HepG2 (cell line): Measurements from ENCODE around the gene MYCBPAP. TPM values are rescaled to one million over a fixed set of nuclear protein-coding genes. Genes with fewer than 3 reads are reported as not detected.

Source experiments
- HDAC1 ChIP-seq: sonication (generic); formaldehyde crosslinking; IDR thresholded peaks from 2 replicates; pipeline ENCODE4 v1.5.1; 2020; ENCODE audit warnings: mild to moderate bottlenecking, missing genetic modification reagents
- MAFK ChIP-seq, 2 experiments: IDR thresholded peaks in 1 of 2; conservative IDR thresholded peaks in 1 of 2; 2 replicates each; pipeline ENCODE4 v1.6.1; 2011; ENCODE audit warnings: improper control_type of control experiment in 2 of 2, low read length in 2 of 2
- MATR3 ChIP-seq: sonication (generic); formaldehyde crosslinking; IDR thresholded peaks from 2 replicates; pipeline ENCODE4 v1.4.0; 2020; ENCODE audit warnings: missing genetic modification reagents
- SIX4 ChIP-seq: sonication (generic); formaldehyde crosslinking; IDR thresholded peaks from 2 replicates; pipeline ENCODE4 v1.4.0; 2020; ENCODE audit warnings: missing genetic modification reagents
- SOX13 ChIP-seq, 3 experiments: fragments of 450-650 bp in 1 of 3; sonication (generic) in 1 of 3; formaldehyde crosslinking in 1 of 3; IDR thresholded peaks in 2 of 3; conservative IDR thresholded peaks in 1 of 3; 2 replicates each; pipeline versions ENCODE4 v1.5.0 to v1.6.1; 2016 to 2020; ENCODE audit warnings: antibody characterized with exemption in 1 of 3, mild to moderate bottlenecking in 1 of 3, missing compliant biosample characterization in 1 of 3, missing genetic modification reagents in 1 of 3, moderate library complexity in 1 of 3
- SP2 ChIP-seq: sonication (generic); formaldehyde crosslinking; IDR thresholded peaks from 2 replicates; pipeline ENCODE4 v1.5.1; 2020; ENCODE audit warnings: mild to moderate bottlenecking, missing genetic modification reagents
- TBL1XR1 ChIP-seq: fragments of 150-350 bp; IDR thresholded peaks from 2 replicates; pipeline ENCODE4 v1.6.1; 2014; ENCODE audit warnings: borderline replicate concordance, low read length; ENCODE audit not compliant: partially characterized antibody
- TOE1 ChIP-seq: sonication (generic); formaldehyde crosslinking; IDR thresholded peaks from 2 replicates; pipeline ENCODE4 v1.4.0; 2020; ENCODE audit warnings: mild to moderate bottlenecking, missing genetic modification reagents
- YY1 ChIP-seq: IDR thresholded peaks from 2 replicates; pipeline ENCODE4 v1.6.1; 2011; ENCODE audit warnings: low read length, low read depth, moderate library complexity, mild to moderate bottlenecking; ENCODE audit not compliant: insufficient read depth, insufficient replicate concordance
- ZNF337 ChIP-seq: sonication (generic); formaldehyde crosslinking; IDR thresholded peaks from 2 replicates; pipeline ENCODE4 v1.5.1; 2020; ENCODE audit warnings: missing genetic modification reagents, low read depth, mild to moderate bottlenecking, borderline replicate concordance
- ZSCAN21 ChIP-seq: sonication (generic); formaldehyde crosslinking; IDR thresholded peaks from 2 replicates; pipeline ENCODE4 v1.8.0; 2022; ENCODE audit warnings: mild to moderate bottlenecking, missing genetic modification reagents, moderate library complexity, borderline replicate concordance
- polyA plus RNA-seq, 8 experiments: library from polyadenylated mRNA; depleted of rRNA in 3 of 8; stranded (reverse) in 7 of 8; unstranded in 1 of 8; fragments of >200 nt; fragmentation: Illumina TruSeq in 4 of 8; extraction: Trizol in 4 of 8; gene quantifications; 2 replicates each; pipeline versions ENCODE4 v1.2.1 to v1.2.3, GENCODE V29; 2011 to 2016; ENCODE audit warnings: low read depth in 4 of 8, missing spikeins in 1 of 8, mixed read lengths in 1 of 8; ENCODE audit not compliant: insufficient read depth in 1 of 8
- total RNA-seq, 5 experiments: library from RNA; depleted of rRNA; stranded (reverse); fragments of >200 nt; fragmentation: Illumina TruSeq; extraction: Trizol; gene quantifications; 2 replicates each; pipeline ENCODE4 v1.2.3, GENCODE V29; 2016; ENCODE audit warnings: low read depth in 1 of 5
- TF ChIP-seq, protein P1 (sequence below): IDR thresholded peaks from 2 replicates; pipeline ENCODE4 v1.6.1; 2016; ENCODE audit warnings: mild to moderate bottlenecking, missing biosample characterization, missing genetic modification reagents
- TF ChIP-seq, protein P2 (sequence below): sonication (generic); formaldehyde crosslinking; IDR thresholded peaks from 2 replicates; pipeline ENCODE4 v1.5.0; 2020; ENCODE audit warnings: missing genetic modification reagents
- TF ChIP-seq, protein P3 (sequence below): sonication (generic); formaldehyde crosslinking; conservative IDR thresholded peaks from 2 replicates; pipeline ENCODE4 v1.8.0; 2022; ENCODE audit warnings: mild to moderate bottlenecking, moderate library complexity, missing genetic modification reagents
- TF ChIP-seq, protein P4 (sequence below): sonication (generic); formaldehyde crosslinking; IDR thresholded peaks from 2 replicates; pipeline ENCODE4 v1.5.0; 2020; ENCODE audit warnings: mild to moderate bottlenecking, missing genetic modification reagents, borderline replicate concordance
- TF ChIP-seq, protein P5 (sequence below): sonication (generic); formaldehyde crosslinking; IDR thresholded peaks from 2 replicates; pipeline ENCODE4 v1.8.0; 2022; ENCODE audit warnings: mild to moderate bottlenecking, missing genetic modification reagents, moderate library complexity
- TF ChIP-seq, protein P6 (sequence below): IDR thresholded peaks from 2 replicates; pipeline ENCODE4 v1.6.1; 2016; ENCODE audit warnings: missing compliant biosample characterization, missing genetic modification reagents, borderline replicate concordance

Gene MYCBPAP
- total and polyA plus RNA-seq, 2 of the 13 experiments (the other 11 are each of a cell fraction or from before 2014, with no cell fraction given) = 0.22 to 0.24 TPM

DNA sequence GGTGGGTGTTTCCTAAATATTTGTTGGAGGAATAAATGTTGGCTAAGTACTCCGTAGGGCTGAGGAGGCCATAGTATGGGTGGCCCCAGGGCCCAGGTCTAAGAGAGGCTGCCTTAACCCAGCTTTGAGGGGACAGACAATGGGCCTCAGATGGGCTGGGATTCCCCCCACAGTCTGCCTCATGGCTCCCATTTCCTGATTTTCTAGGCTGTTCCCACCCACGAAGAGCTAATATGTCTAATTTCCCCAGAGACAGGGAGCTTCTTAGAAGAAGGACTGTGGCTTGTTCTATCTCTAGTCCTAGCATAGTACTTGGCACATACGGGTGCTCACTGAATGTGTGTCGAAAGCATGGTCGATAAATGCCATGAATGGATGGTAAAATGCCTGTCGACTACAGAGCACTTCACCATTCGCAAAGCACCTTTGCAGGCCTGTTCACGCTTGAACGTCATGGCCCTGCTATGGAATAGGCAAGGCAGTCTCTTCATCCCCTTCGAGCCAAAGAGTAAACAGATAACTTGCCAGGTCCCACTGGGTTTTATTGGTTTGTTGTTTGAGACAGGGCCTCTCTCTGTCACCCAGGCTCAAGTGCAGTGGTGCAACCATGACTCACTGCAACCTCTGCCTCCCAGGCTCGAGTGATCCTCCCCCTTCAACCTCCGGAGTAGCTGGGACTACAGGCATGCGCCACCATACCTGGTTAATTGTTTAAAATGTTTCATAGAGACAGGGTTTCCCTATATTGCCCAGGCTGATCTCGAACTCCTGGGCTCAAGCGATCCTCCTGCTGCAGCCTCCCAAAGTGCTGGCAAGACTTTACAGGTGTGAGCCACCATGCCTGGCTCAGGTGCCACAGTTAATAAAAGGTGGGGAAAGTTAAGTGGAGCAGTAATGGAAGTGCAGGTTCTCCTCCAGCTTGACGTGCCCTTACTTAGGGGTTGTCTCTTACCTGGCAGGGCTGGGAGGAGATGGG, 49.2 kb upstream of the MYCBPAP start (continued):
- TF ChIP-seq, protein P1, sequence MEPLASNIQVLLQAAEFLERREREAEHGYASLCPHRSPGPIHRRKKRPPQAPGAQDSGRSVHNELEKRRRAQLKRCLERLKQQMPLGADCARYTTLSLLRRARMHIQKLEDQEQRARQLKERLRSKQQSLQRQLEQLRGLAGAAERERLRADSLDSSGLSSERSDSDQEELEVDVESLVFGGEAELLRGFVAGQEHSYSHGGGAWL (CRISPR knock-in tag) = no peak
- TF ChIP-seq TBL1XR1 (peak; percentile 59), MAFK (conservative IDR thresholded peaks at IDR 0.05 in 1 of 2, IDR thresholded peaks at IDR 0.05 in 1 of 2; ENCODE audit: low read length in 2 of 2) (no peak), TOE1 (CRISPR knock-in tag) (no peak), ZSCAN21 (CRISPR knock-in tag) (peak; percentile 73; the same call in 1 of the 2 replicates), YY1 (peak; percentile 25), ZNF337 (CRISPR knock-in tag) (no peak), HDAC1 (CRISPR knock-in tag) (peak; percentile 83), MATR3 (CRISPR knock-in tag) (no peak), SP2 (CRISPR knock-in tag) (no peak), SOX13 (IDR thresholded peaks at IDR 0.05) (no peak; the same call in 1 of the 2 replicates), SOX13 (CRISPR knock-in tag; conservative IDR thresholded peaks at IDR 0.05 in 1 of 2, IDR thresholded peaks at IDR 0.05 in 1 of 2) (peak in 1 of 2 experiments; percentile 60; a peak in 1 of 4 replicates), SIX4 (CRISPR knock-in tag) (no peak)
- TF ChIP-seq, protein P2, sequence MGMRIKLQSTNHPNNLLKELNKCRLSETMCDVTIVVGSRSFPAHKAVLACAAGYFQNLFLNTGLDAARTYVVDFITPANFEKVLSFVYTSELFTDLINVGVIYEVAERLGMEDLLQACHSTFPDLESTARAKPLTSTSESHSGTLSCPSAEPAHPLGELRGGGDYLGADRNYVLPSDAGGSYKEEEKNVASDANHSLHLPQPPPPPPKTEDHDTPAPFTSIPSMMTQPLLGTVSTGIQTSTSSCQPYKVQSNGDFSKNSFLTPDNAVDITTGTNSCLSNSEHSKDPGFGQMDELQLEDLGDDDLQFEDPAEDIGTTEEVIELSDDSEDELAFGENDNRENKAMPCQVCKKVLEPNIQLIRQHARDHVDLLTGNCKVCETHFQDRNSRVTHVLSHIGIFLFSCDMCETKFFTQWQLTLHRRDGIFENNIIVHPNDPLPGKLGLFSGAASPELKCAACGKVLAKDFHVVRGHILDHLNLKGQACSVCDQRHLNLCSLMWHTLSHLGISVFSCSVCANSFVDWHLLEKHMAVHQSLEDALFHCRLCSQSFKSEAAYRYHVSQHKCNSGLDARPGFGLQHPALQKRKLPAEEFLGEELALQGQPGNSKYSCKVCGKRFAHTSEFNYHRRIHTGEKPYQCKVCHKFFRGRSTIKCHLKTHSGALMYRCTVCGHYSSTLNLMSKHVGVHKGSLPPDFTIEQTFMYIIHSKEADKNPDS = no peak
- TF ChIP-seq, protein P3, sequence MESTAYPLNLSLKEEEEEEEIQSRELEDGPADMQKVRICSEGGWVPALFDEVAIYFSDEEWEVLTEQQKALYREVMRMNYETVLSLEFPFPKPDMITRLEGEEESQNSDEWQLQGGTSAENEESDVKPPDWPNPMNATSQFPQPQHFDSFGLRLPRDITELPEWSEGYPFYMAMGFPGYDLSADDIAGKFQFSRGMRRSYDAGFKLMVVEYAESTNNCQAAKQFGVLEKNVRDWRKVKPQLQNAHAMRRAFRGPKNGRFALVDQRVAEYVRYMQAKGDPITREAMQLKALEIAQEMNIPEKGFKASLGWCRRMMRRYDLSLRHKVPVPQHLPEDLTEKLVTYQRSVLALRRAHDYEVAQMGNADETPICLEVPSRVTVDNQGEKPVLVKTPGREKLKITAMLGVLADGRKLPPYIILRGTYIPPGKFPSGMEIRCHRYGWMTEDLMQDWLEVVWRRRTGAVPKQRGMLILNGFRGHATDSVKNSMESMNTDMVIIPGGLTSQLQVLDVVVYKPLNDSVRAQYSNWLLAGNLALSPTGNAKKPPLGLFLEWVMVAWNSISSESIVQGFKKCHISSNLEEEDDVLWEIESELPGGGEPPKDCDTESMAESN (CRISPR knock-in tag) = peak; percentile 79; the same call in 1 of the 2 replicates
- TF ChIP-seq, protein P4, sequence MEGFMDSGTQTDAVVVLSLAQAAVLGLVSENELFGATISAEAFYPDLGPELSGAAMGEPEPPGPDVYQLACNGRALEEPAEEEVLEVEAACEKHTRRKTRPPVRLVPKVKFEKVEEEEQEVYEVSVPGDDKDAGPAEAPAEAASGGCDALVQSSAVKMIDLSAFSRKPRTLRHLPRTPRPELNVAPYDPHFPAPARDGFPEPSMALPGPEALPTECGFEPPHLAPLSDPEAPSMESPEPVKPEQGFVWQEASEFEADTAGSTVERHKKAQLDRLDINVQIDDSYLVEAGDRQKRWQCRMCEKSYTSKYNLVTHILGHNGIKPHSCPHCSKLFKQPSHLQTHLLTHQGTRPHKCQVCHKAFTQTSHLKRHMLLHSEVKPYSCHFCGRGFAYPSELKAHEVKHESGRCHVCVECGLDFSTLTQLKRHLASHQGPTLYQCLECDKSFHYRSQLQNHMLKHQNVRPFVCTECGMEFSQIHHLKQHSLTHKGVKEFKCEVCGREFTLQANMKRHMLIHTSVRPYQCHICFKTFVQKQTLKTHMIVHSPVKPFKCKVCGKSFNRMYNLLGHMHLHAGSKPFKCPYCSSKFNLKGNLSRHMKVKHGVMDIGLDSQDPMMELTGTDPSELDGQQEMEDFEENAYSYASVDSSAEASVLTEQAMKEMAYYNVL (CRISPR knock-in tag) = no peak
- TF ChIP-seq, protein P5, sequence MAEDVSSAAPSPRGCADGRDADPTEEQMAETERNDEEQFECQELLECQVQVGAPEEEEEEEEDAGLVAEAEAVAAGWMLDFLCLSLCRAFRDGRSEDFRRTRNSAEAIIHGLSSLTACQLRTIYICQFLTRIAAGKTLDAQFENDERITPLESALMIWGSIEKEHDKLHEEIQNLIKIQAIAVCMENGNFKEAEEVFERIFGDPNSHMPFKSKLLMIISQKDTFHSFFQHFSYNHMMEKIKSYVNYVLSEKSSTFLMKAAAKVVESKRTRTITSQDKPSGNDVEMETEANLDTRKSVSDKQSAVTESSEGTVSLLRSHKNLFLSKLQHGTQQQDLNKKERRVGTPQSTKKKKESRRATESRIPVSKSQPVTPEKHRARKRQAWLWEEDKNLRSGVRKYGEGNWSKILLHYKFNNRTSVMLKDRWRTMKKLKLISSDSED (CRISPR knock-in tag) = no peak
- TF ChIP-seq, protein P6, sequence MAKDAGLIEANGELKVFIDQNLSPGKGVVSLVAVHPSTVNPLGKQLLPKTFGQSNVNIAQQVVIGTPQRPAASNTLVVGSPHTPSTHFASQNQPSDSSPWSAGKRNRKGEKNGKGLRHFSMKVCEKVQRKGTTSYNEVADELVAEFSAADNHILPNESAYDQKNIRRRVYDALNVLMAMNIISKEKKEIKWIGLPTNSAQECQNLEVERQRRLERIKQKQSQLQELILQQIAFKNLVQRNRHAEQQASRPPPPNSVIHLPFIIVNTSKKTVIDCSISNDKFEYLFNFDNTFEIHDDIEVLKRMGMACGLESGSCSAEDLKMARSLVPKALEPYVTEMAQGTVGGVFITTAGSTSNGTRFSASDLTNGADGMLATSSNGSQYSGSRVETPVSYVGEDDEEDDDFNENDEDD (CRISPR knock-in tag) = peak; percentile 6; the same call in 1 of the 2 replicates
